GM19238 (cell line): ENCODE measurements around the gene RFTN1.

Experiments
- DNase-seq: peaks from one replicate; pipeline ENCODE4 v3.0.0; 2011; ENCODE audit warnings: low spot score; ENCODE audit not compliant: insufficient read length

RFTN1 gene

DNA sequence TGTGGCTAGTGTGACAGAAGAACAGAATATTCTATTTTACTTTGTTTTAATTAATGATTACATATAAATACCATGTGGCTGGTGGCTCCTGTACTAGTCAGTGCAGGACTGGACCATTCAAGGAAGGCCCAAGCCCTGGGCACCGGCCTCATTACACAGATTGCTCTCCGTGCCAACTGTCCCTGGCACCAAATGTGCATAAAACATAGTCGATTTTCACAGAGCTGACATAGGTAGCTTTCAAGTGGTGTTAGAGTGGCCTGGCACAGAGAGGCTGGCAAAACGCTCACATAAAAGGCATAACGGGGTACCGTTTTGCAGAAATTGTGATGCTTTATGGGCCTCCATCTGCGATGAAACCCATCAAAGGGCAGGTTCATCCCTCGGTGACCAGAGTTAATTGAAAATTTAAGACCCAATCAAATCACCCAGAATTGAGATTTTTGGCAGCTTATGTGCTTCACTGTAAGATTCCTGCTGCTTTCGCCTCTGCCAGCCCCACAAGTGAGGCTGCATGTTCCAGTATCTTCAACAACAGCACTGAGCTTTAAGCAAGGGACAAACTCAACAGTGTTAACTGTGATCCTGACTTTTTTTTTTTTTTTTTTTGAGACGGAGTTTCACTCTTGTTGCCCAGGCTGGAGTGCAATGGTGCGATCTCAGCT is 25.9 kb downstream of the RFTN1 start:
- no peak for DNase-seq

DNA sequence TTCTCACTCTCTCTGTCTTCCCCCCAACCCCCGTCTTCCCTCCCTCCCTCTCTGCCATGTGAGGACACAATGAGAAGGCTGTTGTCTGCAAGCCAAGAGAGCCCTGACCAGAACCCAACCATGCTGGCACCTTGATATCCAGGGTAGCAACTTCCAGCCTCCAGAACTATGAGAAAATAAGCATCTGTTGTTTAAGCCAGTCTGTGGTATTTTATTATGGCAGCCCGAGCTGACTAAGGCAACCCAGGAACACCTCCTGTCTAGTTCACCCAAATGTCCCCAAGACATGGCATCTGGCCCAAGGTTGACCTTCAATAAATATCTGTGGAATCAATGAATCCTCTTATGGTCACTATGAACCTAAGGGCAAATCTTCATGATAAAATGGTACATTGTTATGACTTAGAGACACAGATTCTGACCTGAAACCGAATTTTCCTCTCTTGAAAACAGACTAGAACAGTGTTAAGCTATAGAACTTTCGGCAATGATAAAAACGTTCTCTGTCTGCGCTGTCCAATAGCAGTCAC is 26.5 kb downstream of the RFTN1 start:
- DNase-seq: no peak

DNA sequence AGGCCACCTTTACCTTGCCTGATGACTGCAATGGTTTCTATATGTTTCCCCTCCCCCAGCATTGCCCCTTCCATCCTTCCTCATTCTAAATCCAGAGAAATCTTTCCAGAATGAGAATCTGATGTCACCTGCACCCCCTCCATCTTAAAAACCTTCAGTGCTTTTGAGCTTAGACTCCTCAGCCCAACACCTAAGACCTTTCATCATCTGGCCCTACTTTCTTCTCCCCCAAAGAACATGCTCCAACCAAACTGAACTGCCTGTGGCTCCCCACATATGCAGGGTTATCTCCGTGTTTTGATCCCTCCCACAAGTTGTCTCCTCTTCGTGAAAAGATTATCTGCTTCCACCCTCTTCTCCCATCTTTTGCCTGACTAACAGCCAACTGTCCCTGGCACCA is 27.3 kb downstream of the RFTN1 start:
- DNase-seq: no peak

DNA sequence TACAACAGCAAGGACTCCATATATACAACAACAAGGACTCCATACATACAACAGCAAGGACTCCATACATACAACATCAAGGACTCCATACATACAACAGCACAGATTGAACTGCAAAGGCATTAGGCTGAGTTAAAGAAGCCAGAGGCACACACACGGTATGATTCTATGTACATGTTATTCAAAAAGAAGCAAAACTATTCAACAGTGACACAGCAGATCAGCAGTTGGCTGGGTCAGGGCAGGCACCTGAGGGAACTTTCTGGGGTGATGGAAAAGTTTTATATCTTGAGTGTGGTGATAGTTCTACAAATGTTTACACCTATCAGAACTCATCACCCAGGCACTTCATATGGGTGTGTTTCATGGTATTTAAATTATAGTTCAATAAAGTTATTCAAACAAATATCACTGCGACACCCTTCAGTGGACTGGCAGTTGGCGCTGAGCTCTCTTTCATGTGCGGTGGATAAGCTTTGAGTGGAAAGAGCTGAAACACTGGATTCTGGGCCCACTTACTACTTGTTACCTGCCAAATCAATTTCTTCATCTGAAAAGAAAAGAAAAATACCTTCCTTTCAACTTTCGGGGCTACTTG is 28.0 kb downstream of the RFTN1 start:
- DNase-seq: no peak

DNA sequence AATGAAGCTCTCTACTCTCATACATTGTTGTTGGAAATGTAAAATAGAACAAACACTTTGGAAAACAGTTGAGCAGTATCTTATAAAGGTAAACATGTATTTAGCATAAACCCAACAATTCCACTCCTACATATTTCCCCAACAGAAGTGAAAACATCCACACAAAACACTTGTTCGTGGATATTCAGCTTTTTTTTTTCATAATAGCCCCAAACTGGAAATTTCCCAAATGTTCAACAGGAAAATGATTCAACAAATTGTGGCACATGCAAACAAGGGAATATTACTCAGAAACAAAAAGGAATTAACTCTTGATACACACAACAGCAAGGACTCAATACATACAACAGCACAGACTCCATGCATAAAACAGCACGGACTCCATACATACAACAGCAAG is 28.5 kb downstream of the RFTN1 start:
- DNase-seq: no peak

DNA sequence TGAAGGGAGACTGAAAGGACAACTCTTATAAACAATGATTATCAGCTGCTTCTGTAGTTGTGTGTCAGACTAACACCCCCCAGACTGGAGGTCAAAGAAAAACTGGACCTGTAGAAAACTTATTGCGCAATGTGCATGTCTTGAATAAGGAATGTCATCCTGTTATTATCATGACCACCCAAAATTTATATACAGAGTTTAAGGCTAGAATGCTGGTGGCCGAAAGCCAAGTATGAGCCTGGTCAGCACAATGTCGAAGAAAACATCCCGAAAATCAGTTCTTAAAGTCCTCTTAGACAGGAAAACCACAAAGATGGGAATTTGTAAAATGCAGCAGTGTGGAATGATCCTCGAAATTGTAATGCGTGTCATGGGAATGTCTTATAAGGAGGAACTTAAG is 29.3 kb downstream of the RFTN1 start:
- no peak for DNase-seq

DNA sequence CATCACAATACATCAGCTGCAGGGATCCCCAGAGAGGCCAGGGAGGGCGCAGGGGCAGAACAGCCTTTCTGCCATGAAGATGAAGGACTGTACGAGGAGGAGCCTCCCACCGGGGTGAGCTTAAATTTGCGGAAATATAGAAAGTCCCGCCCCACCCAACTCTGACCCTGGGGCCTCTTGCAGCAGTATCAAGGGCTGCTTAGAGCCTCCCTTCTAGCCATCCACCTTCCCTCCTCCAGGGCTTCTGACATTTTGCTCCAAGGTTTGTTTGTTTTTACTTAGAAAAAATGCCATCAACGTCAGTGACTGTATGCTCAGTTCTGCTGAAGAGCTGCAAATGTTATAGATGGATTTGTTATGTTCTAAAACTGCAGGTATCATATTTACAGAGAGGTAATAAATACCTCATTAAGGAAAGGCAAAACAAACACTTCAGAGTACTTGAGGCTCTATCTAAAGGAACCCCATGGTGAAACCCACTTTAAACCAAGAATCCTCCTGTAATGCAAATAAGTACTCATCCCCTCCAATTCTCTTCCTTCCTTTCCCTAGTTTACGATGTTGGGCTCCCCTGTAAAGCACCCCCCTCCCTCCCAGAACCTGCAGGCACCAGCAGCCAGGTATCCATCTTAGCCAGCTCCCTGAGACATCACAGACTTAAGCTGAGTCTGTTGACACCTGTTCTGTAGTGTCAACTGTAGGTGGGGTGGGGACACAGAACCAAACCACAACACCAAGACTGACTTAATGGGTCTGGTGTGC is 30.5 kb downstream of the RFTN1 start:
- DNase-seq: peak; percentile 21

DNA sequence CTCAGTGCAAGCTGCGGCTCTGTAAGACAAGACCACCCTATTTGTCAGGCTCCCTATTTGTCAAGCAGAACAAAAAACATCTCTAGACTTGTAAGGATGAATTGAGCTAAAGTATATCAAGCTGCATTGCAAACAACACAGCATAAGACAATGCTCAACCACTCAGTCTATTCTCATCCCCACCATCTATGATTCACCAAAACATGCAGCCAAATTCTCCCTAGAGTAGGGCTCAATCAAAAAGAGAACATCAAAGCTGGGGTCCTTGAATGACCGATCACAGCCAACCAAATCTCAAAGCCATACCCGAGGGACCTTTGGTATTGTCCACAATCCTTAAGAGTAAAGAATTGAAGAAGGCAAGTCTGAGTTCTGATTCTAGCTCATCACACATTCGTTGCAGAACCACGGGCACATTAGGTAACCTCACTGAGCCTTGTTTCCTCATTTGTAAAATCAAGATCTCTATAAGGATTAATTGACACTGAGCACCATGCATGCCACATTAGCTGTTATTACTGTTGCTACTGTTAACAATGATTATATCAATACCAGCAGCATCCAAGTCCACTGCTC is 31.2 kb downstream of the RFTN1 start:
- no peak for DNase-seq

DNA sequence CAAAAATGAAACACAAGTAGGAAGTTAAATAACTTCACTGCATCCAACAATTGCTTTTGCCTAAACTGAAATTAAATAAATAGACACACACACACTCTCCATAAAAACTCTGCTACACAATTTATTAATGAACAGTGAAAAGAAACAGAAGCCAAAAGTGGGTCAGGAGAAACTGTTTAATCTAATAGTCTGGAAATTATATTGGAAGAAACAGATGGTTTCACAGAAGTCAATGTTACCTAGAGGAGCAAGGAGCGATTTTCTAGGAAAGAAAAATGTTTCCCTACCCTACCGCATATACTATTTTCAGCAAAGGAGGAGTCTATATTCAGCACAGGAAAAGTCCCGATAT is 32.0 kb downstream of the RFTN1 start:
- DNase-seq: no peak

DNA sequence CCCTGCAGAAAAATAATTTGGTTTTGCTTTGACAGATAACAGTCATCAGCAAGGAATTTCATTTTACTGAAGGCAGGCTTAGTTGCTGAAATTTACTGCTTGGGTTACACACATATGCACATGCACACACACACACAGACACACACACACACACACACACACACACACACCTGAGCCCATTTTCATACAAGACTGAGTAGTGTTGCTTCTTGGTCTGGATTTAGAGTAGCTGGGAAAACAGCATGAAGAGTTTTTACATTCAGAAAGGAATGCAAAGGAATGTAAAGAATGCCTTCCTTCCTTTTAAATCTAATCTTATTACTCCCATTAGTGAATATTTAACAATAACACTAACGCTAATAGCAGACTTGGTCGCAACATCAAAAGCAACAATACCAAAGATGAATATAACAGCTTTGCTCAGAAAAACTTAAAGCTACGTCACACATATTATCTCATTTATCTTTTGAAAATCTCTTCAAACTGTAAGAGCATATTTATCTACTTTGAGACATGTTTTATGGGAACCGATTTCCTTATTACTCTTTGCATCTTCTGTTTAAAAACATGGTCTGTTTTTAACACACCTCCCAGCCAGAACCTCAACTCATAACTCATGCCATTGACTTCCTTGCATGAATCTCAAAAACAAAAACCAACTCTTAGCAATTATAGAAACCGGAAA is 32.5 kb downstream of the RFTN1 start:
- no peak for DNase-seq

DNA sequence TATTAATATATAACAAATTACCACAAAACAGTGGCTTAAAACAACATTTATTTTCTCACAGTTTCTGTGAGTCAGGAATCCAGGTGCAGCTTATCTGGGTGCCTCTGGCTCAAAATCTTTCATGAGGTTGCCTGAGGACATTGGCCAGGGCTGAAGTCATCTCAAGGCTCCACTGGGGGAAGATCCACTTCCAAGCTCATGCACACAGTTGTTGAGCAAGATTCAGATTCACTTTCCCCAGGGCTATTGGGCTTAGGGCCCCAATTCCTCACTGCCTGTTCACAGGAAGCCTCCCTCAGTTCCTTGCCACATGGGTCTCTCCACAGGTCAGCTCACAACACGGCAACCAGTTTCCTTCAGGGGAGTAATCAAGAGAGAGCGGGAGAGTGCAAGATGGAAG is 35.0 kb downstream of the RFTN1 start:
- no peak for DNase-seq

DNA sequence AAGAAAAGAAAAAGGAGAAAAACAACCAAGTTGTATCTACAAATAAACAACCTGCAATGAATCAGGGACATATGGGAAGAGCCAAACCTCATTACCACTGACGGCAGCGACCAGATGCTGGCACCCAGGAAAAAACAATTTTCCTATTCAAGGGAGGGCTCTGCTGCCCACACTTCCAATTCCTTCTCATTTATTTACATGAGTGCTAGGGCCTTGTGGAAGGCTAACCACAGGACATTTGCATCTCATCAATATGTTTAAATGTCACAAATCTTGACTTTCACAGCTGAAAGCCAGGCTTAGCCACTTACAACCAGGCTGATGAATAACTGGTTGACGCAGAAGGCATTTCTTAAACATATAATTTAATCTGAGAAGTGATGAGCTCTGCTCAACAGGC is 36.0 kb downstream of the RFTN1 start:
- no peak for DNase-seq

DNA sequence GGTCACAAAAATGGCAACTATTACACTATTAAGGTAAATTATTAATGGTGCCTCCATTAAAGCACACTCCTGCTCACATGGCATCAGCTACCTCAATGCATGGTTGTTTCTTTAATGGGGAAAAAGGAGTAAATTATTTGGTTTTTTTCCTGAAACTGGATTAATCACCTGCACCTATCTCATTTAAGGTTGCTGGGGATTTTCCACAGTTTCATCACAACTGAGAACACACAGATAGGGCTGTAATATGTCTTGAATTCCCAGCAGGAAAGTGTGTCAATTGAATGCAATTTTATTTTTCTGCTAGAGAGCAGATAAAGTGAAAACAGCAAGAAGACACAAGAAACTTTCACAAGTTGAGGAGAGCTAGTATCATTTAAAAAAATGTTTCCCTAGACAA is 36.4 kb downstream of the RFTN1 start:
- no peak for DNase-seq

DNA sequence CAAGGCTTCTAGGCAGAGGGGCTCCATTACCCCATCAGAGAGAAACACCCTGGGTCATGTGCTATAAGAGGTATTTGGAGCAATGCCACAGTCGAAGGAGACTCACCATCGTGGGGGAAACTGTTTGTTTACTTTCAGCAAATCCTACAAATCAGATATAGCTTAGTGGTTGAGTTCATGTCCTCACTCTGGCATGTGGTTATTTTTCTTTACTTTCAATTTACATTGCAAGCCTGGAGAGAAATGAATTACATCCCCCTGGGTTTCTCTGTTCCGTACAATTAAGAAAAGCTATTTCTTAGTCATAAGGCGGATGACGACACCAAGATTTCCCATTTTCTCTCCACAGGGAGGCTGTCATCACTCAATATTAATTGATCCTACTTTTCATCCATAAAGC is 36.9 kb downstream of the RFTN1 start:
- no peak for DNase-seq

DNA sequence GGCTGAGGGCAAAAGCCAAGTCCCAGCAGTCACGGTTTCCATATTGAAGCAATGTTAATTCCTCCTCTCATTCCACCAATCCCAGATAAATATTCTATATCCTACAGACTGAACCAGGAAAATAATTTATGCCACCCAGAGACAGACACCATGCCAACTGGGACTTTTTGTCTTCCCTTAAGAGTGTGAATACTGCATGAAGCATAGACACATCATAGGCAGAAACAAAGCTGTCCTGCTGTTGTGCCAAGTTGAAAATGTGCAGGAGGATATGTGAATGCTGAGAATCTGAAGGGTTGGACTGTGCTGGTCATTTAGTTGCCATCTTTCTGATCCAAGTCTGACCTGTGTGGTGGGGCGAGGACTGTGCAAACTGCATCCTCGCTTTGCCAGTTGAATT is 37.7 kb downstream of the RFTN1 start:
- DNase-seq: no peak

DNA sequence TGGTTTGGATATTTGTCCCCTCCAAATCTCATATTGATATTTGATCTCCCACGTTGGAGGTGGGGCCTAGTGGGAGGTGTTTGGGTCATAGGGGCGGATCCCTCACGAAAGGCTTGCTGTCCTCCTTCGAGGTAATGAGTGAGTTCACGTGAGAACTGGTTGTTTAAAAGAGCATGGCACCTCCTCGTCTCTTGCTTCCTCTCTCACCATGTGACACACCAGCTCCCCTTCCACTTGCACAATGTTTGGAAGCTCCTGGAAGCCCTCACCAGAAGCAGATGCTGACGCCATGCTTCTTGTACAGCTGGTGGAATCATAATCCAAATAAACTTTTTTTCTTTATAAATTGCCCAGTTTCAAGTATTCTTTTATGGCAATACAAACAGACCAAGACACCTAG is 38.6 kb downstream of the RFTN1 start:
- DNase-seq: no peak

DNA sequence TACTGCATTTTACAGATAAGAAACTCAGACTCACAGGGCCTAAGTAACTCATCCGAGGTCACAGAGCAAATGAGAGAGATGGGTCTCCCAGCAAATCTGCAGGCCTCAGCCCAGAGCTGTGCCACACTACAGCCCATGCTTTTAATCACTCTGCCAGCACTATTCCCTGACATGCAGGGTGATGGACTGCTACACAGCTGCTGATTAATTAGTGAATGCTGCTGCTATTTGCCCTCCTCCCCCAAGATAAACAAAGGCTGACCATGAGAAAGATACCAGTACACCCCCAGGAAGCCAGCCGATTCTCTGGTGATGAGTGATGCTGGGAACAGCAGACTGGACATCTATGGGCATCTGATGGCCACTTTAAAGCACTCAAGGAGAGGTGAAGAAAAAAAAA is 39.3 kb downstream of the RFTN1 start:
- no peak for DNase-seq

DNA sequence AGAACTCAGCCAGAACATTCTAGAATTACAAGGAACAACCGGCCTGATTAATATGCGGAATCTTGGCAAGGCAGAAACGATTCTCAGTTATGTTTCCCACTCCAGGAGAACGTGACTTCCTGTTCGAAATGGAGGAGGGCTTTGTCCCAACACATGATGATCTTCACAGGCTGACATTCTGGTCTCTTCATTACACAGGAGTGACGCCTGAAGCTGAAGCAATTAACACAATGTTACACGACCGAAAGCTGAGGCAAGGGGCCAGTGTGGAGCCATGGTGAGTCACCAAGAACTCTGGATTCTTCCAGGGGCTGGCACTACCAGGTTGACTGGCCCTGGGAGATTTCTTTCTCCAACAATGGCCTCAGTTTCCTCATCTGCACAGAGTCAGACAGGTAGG is 40.9 kb downstream of the RFTN1 start:
- DNase-seq: no peak

DNA sequence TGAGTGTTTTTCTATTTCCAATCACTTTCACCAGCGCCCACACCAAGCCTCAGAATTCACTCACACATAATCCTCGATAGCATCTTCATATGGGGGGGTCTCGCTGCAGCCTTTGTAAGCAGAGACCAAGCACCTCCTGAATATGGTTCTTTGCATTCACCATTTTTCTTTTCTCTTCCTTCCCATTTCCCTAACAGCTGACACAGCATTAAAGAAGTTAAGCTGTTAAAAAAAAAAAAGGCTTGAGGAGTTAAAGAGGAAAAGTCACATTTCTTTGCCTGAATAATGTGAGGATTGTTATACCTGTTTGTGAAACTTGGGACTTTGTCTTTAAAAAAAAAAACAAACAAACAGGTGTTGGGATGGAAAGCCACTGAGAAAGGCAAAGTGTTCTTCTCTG is 41.6 kb downstream of the RFTN1 start:
- no peak for DNase-seq

DNA sequence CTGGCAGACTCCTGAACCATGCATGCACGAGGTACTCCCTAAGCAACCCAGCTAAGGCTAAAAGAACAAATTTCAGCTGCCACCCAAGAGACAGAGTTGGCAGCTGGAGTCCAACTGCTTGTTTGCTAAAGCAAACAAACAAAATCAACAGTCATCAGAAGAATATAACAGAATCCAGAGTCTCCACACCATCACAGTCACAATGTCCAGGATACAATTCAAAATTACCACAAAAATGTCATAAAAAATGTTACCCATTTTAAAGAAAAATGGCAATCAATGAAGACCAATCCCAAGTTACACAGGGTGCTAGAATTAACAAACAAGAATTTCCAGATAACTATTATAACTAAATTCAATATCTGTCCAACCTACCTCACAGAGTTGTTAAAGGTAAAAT is 42.9 kb downstream of the RFTN1 start:
- no peak for DNase-seq

DNA sequence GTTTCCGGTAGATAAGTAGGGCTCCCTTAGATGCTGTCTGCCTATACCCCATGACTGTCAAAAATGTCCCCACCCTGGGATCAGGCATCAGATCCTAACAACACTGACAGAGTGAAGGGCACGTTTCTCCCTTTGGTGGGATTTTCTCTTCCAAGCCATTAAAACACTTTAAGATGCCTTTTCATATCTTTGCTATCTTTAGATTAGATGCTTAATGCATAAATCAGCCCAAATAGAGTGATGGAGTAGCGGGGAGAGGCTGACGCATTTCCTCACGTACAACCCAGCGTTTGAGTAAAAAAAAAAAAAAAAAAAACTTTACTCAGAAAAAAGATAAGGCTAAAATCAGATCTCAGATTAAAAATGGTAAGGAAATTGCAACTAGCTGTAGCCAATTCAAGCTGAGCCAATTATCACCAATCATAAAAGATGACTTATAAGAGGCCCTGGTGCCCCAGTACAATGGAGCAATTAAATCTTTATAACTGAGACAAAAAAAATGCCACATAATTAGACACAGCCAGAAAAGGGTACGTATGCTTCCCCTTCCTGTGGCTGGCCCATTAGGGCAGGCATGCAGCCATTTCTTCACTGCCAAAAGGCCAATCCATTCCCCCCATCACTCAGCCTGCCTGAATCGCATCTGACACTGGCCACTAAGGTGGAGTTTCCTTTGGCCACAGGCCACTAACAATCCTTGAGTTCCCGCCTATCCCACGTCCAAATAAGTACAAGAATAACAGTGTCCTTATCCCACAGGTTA is 45.0 kb downstream of the RFTN1 start:
- no peak for DNase-seq
